Central memory CD8-positive, alpha-beta T cell (primary cell): ENCODE results near the gene JMJD8.

Experiments used
- ATAC-seq: fragments of 150-1000 bp; cut with Tn5 transposase; replicated peaks from 2 replicates; pipeline ENCODE4 v1.10.0; 2022; ENCODE audit warnings: mild to moderate bottlenecking, moderate FRiP score, moderate number of reproducible peaks; ENCODE audit not compliant: poor library complexity, severe bottlenecking; ENCODE audit errors: extremely low read depth
- DNase-seq, 2 donors: peaks; one replicate each; pipeline ENCODE4 v3.0.0; 2021; ENCODE audit warnings: low spot score in 2 of 2
- H3K27ac Mint-ChIP-seq: one replicate; pipeline ENCODE4 v1.8.0; 2022; ENCODE audit warnings: low read depth, mild to moderate bottlenecking, moderate library complexity, mixed read lengths
- H3K27me3 Mint-ChIP-seq: one replicate; pipeline ENCODE4 v1.8.0; 2022; ENCODE audit warnings: mixed read lengths
- H3K36me3 Mint-ChIP-seq: one replicate; pipeline ENCODE4 v1.8.0; 2022; ENCODE audit warnings: mild to moderate bottlenecking, moderate library complexity, mixed read lengths; ENCODE audit not compliant: insufficient read depth
- H3K4me1 Mint-ChIP-seq: one replicate; pipeline ENCODE4 v1.8.0; 2022; ENCODE audit warnings: mixed read lengths
- H3K4me3 Mint-ChIP-seq: one replicate; pipeline ENCODE4 v1.8.0; 2022; ENCODE audit warnings: mild to moderate bottlenecking, moderate library complexity, mixed read lengths
- H3K9me3 Mint-ChIP-seq: one replicate; pipeline ENCODE4 v1.8.0; 2022; ENCODE audit warnings: mixed read lengths

The JMJD8 gene

GRCh38 chr16:636206-637080 lies 47.7 kb downstream of the JMJD8 start, which contains the start of gene METTL26:
METTL26 (minus strand) TSS chr16:636305; CDS start chr16:636290, 15 bp downstream.
- Mint-ChIP-seq H3K27me3 (no peaks in the 10 kb centered on the region), H3K9me3 (no peaks in the 10 kb centered on the region), H3K27ac (peak within 1 kb of the TSS; percentile 100), H3K36me3 (peaks cover 19% of the 10 kb centered on the region), H3K4me1 (peaks cover 8% of the 10 kb centered on the region), H3K4me3 (peak within 1 kb of the TSS; percentile 98)
- ATAC-seq (peak; percentile 90), DNase-seq (peak; percentile 89 to 95)

DNA sequence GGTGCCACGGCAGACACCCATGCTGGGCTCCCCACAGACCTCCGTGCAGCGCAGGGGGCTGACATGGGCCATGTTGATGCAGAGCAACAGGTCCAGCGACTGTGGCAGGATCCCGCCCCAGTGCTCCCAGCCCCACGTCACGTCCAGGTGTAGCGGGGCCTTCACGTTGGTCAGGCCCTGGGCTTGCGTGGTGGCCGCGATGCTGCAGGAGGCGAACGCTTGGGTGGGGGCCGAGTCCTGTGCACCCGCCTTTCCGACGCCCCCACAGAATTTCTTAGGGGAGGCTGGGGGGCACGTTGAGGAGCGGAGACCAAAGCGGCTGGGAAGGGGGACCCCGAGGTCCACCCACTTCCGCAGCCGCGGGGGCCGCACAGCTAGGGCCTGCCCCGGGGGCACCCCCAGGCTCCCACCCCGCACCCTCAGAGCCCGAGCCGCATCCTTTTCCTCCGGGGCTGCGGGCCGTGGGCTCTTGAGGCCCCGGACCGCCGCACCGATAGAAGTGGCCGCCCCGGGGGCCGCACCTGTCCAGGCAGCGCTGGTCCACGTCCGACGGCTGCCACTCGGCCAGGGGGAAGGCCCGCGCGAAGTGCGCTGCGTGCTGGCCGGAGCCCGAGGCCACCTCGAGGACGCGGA lies 48.4 kb downstream of the JMJD8 start:
- peak overlapping the region; percentile 100 for H3K27ac Mint-ChIP-seq
- peaks cover 8% of the 10 kb centered on the region for H3K4me1 Mint-ChIP-seq
- H3K4me3 Mint-ChIP-seq: peak overlapping the region; percentile 98
- no peak for DNase-seq
- no peak for ATAC-seq
- H3K9me3 Mint-ChIP-seq: no peaks in the 10 kb centered on the region
- H3K36me3 Mint-ChIP-seq: peaks cover 19% of the 10 kb centered on the region
- no peaks in the 10 kb centered on the region for H3K27me3 Mint-ChIP-seq

DNA sequence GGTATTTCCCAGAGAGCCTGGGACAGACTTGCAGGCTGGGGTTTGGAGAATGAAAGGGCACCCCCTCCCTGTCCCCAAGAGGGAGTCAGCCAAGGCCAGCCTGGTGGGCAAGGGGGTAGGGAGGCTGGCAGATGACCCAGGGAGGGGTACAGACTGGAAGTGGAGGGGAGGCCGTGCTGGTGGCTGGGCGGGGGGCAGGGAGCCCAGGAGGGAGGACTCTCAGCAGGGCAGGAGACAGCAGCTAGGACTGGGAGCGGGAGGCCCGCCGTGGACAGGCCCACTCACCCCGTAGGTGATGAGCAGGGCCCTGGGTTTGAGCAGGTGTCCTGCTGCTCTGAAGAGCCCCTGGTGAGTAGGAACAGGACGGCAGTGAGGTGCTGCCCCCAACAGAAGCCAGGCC lies 49.1 kb downstream of the JMJD8 start:
- no peak for DNase-seq
- Mint-ChIP-seq H3K27me3 (no peaks in the 10 kb centered on the region), H3K36me3 (peaks cover 20% of the 10 kb centered on the region), H3K4me3 (peak overlapping the region; percentile 98), H3K4me1 (peaks cover 8% of the 10 kb centered on the region), H3K9me3 (no peaks in the 10 kb centered on the region), H3K27ac (no peak overlapping the region)
- no peak for ATAC-seq

DNA sequence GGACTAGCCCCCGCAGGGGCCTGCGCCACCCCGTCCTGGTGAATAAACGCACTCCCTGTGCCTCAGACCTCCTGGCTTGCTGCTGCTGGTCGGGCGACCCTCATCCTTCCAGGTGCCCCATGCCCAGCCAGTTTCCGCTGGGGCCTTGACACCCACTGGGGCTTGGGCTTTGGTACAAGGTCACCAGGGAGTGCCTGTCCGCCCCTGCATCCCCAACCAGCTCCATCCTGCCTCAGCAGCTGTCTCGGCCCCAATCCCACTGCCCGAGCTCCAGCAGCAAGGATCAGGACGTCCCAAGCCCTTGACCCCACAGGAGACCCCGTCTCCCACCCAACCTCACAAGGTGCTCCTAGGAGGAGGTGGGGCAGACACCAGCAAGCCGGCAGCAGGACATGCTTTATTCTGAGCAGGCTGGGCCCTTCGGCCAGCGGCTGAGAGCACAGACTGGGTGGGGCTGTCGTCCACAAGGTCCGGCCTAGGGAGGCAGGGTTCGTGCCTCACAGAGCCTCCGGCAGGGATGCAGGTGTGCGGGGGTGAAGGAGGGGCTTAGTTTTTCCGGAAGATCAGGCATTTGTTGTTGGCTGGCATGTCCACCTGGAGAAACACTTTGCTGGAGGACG lies 50.0 kb downstream of the JMJD8 start:
- no peaks in the 10 kb centered on the region for H3K9me3 Mint-ChIP-seq
- DNase-seq (no peak), ATAC-seq (no peak)
- H3K4me1 Mint-ChIP-seq: peaks cover 8% of the 10 kb centered on the region
- H3K4me3 Mint-ChIP-seq: peak overlapping the region; percentile 98
- no peak overlapping the region for H3K27ac Mint-ChIP-seq
- peaks cover 20% of the 10 kb centered on the region for H3K36me3 Mint-ChIP-seq
- no peaks in the 10 kb centered on the region for H3K27me3 Mint-ChIP-seq

GRCh38 chr16:633336-634050 lies 50.6 kb downstream of the JMJD8 start:
- Mint-ChIP-seq H3K36me3 (peaks cover 24% of the 10 kb centered on the region), H3K27ac (no peak overlapping the region), H3K4me1 (peaks cover 8% of the 10 kb centered on the region), H3K4me3 (no peak overlapping the region), H3K9me3 (no peaks in the 10 kb centered on the region), H3K27me3 (no peaks in the 10 kb centered on the region)
- DNase-seq: no peak
- ATAC-seq: no peak

- ATAC-seq (no peak), DNase-seq (no peak)
- Mint-ChIP-seq H3K27me3 (no peaks in the 10 kb centered on the region), H3K4me3 (no peak overlapping the region), H3K36me3 (peaks cover 25% of the 10 kb centered on the region), H3K27ac (no peak overlapping the region), H3K4me1 (peaks cover 8% of the 10 kb centered on the region), H3K9me3 (no peaks in the 10 kb centered on the region)
Observed at GRCh38 chr16:632486-633335, 51.4 kb downstream of the JMJD8 start.

- Mint-ChIP-seq H3K36me3 (peaks cover 19% of the 10 kb centered on the region), H3K27me3 (no peaks in the 10 kb centered on the region), H3K4me1 (peaks cover 7% of the 10 kb centered on the region), H3K9me3 (no peaks in the 10 kb centered on the region), H3K27ac (no peak overlapping the region), H3K4me3 (no peak overlapping the region)
- DNase-seq (no peak), ATAC-seq (no peak)
Observed at GRCh38 chr16:631808-632358, 52.3 kb downstream of the JMJD8 start.
